Motor neuron (in vitro differentiated cells): ENCODE measurements around the gene ABCB6. TPM values are rescaled to one million over a fixed set of nuclear protein-coding genes. Genes with fewer than 3 reads are reported as not detected.
A peak's percentile ranks its signal among the peaks of the same experiment; 100 is the strongest.
"Not testable (repeated sequence)": the region's sequence is repeated elsewhere in the genome, so short reads cannot be mapped to it uniquely, and the experiment has no call there.

Experiments used
- ATAC-seq, 8 experiments: fragments of 200-7000 bp; cut with Tn5 transposase; replicated peaks in 6 of 8; 2 replicates each; pipeline ENCODE4 v1.8.0; 2021; ENCODE audit warnings: mild to moderate bottlenecking in 8 of 8, moderate library complexity in 8 of 8
- H3K27ac ChIP-seq, 2 donors: fragments of 250-450 bp; sonication (Bioruptor Pico); 2 replicates each; pipeline ENCODE4 v1.9.0; 2021; ENCODE audit warnings: antibody characterized with exemption in 2 of 2, mild to moderate bottlenecking in 2 of 2, moderate library complexity in 1 of 2
- H3K4me1 ChIP-seq, 2 donors: fragments of 250-450 bp; sonication (Bioruptor Pico); replicated peaks in 1 of 2; 2 replicates each; pipeline ENCODE4 v1.6.1; 2021; ENCODE audit warnings: antibody characterized with exemption in 2 of 2, mild to moderate bottlenecking in 2 of 2, moderate library complexity in 1 of 2
- H3K4me3 ChIP-seq, 5 donors: fragments of 250-450 bp; sonication (Bioruptor Pico); 2 replicates each; pipeline ENCODE4 v1.9.0; 2021; ENCODE audit warnings: antibody characterized with exemption in 5 of 5, mild to moderate bottlenecking in 5 of 5, moderate library complexity in 4 of 5
- WGBS, 10 experiments: fragments of 450-650 bp; shearing (Covaris generic); methylation state at CpG; one replicate each; pipeline ENCODE4 v1.0.0; 2022; 5-methylcytosine and 5-hydroxymethylcytosine counted together
- in situ Hi-C, 9 experiments: fragments of 400-800 bp; cut with MboI; loops; one replicate each; pipeline ENCODE4 v1.15.0; 2021; ENCODE audit warnings: low sequenced_read_pairs in 9 of 9, low pct_unique_long_range_greater_than_20kb in 2 of 9; ENCODE audit not compliant: unreplicated experiment in 9 of 9
- total RNA-seq, 8 experiments: library from RNA; unstranded; fragments of 300-600 nt; gene quantifications; 2 replicates each; pipeline versions ENCODE4 v1.2.3 to v1.2.4, GENCODE V29; 2022

ABCB6 gene
- 100 to 1,000 TPM in 1 of 8 experiments, 10 to 100 TPM in 7; 14.2 to 122 (median 34.5) TPM for total RNA-seq

DNA sequence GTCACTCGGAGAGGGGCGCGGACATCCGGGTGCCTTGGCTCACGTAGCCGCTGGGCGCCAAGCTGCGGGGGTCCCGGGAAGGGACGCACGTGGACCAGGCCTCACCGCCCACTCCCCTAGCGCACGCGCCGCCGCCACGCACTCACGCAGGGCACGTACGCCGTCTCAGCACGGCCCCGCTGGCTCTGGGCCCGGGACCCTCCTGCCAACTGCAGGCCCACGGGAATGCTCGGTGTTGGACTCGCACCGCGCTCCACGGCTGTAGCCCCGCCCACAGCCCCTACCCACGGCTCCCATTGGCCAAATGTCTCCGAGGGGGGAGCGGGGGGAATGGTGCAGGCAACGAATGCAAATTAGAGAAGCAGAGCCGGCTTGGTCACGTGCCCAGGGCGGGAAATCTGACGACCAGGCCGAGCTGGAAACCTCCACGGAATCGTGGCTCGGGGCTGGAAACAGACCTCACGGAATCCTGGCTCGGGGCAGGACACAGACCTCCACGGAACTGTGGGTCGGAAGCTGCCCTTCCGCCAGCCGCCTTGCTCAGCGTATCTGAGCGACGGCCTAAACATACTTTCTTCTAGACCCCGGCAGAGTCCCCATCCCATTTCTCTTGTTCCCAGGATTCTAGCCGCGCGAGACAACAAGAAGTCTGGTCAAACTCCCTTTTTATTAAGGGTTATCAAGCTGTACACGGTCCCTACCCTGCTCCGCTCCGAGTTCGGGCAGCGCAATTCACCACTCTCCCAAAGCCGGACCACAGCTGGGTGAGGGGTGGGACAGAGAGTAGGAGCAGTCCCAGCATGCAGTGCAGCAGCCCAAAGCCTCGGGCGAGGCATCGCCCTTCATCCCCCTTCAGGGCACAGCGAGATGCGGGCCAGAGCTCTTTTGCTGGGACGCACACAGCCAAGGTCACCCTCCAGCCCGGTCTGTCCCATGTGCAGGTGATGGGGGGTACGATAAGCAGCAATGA lies at the start of gene ABCB6:
ABCB6 (minus strand) TSS at position 227 of the 970 bp plus-strand sequence. CDS start 285 bp downstream, outside the sequence.
- Histone ChIP-seq H3K4me3 (peak within 1 kb of the TSS; percentile 41 to 60 (median 50)), H3K4me1 (peaks cover 12 to 13% of the 10 kb centered on the region in 2 donors), H3K27ac (peak within 1 kb of the TSS; percentile 72 to 87)
- 0 to 60% (median 20%) methylated on average over 1 to 19 of the region's 71 CpGs; no CpG with 5 or more reads in 4 of the 10 experiments for WGBS, 10 experiments
- in situ Hi-C loops: no loop called here
- ATAC-seq: peak; percentile 66 to 89 (median 84)

- 17 to 80% (median 46%) methylated on average over 1 to 2 of the region's 2 CpGs; no CpG with 5 or more reads in 6 of the 10 experiments for WGBS, 10 experiments
Measured at GRCh38 chr2:219268294-219268693, 49.5 kb upstream of the ABCB6 start.

DNA sequence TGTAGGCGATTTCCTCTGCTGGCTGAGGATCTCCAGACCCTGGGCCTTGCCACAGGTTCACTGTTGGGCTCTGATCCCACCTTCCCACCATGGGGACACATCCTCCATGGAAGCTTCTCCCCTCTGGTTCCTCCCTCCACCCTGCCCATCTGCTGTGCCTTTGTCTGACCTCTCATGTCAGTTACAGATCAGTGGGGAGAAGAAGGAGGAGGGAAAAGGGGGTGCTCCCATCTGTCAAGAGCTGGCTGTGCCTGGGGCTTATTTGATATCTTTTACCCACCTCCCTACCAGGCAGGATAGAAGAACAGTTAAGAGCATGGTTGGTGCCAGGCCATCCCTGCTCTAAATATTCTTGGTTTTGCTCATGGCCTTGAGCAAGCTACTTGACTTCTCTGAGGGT lies 48.1 kb upstream of the ABCB6 start:
- no peak for ATAC-seq
- WGBS, 10 experiments: 17 to 43% methylated on average over 1 of the region's 1 CpG; no CpG with 5 or more reads in 8 of the 10 experiments
- H3K4me1 ChIP-seq: no peaks in the 10 kb centered on the region
- H3K4me3 ChIP-seq: no peak overlapping the region
- in situ Hi-C loops: no loop called here
- no peak overlapping the region for H3K27ac ChIP-seq

More at GRCh38 chr2:219268294-219268693, 49.5 kb upstream of the ABCB6 start:
- no peak overlapping the region for H3K27ac ChIP-seq
- ATAC-seq: peak in 2 of 8 experiments; percentile 89 to 90
- no peaks in the 10 kb centered on the region for H3K4me1 ChIP-seq
- in situ Hi-C loops: no loop called here
- H3K4me3 ChIP-seq: no peak overlapping the region

GRCh38 chr2:219266232-219266631 lies 47.5 kb upstream of the ABCB6 start:
- H3K4me3 ChIP-seq: no peak overlapping the region
- ATAC-seq: no peak
- no peaks in the 10 kb centered on the region for H3K4me1 ChIP-seq
- WGBS, 10 experiments: 8 to 83% (median 60%) methylated on average over 1 to 2 of the region's 5 CpGs; no CpG with 5 or more reads in 5 of the 10 experiments
- in situ Hi-C loops: no loop called here
- no peak overlapping the region for H3K27ac ChIP-seq

DNA sequence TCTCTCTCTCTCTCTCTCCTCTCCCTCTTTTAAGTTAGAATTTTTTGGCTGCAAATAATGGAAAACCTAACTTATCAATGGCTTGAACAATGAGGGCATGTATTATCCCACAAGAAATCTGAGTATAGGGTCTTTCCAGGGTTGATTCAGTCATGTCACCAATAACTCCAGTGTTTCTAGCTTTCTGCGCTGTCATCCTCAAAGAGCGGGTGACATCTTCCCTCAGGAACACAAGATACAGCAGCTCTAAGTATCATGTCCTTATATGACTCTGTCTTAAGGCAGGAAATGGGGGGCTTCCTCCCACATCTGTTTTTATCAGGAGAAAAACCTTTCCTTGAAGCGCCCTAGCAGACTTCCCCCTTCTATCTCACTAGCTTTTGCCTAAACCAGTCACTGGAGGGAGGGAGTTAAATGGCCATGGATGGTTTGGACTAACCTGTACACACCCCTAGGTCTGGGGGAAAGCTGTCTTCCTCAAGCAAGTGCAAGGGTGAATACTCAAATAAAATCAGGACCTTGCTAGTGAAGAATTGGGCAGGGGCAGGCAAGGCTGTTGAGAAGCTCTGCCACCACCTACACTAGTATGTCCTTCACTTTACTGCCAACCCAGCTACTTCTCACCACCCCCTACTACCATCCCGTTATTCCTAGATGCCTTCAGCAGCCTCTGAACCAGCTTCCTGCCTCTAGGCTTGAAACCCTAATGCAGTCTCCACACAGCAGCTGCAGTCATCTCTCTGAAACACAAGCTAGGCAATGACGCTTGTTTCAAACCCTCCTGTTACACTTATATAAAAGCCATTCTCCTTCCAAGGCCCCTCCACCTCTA lies 42.5 kb upstream of the ABCB6 start:
- 50 to 100% (median 74%) methylated on average over 1 to 5 of the region's 5 CpGs; no CpG with 5 or more reads in 1 of the 10 experiments for WGBS, 10 experiments
- Histone ChIP-seq H3K4me1 (no peaks in the 10 kb centered on the region), H3K4me3 (no peak overlapping the region), H3K27ac (no peak overlapping the region)
- ATAC-seq: peak in 1 of 8 experiments; percentile 31
- in situ Hi-C loops: no loop called here

DNA sequence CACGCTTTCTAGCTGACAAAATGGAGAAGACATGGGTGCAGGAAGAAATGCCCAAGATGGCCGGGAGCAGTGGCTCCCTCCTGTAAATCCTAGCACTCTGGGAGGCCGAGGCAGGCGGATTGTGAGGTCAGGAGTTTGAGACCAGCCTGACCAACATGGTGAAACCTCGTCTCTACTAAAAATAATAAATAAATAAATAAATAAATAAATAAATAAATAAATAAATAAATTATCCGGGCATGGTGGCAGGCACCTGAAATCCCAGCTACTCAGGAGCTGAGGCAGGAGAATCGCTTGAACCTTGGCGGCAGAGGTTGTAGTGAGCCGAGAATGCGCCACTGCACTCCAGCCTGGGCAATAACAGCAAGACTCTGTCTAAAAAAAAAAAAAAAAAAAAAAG lies 40.2 kb upstream of the ABCB6 start:
- in situ Hi-C loops, H3K27ac ChIP-seq, H3K4me1 ChIP-seq, H3K4me3 ChIP-seq, ATAC-seq: not testable (repeated sequence)
- WGBS, 10 experiments: 50 to 100% (median 68%) methylated on average over 1 to 9 of the region's 10 CpGs; no CpG with 5 or more reads in 1 of the 10 experiments

- Histone ChIP-seq H3K27ac (no peak overlapping the region), H3K4me3 (peak overlapping the region; percentile 23 to 51 (median 30)), H3K4me1 (peaks cover 13 to 18% of the 10 kb centered on the region in 2 donors)
- in situ Hi-C loops: no loop called here
- no peak for ATAC-seq
- WGBS, 10 experiments: 23 to 71% (median 42%) methylated on average over 1 to 9 of the region's 12 CpGs
Measured at GRCh38 chr2:219254590-219255201, 35.9 kb upstream of the ABCB6 start.

DNA sequence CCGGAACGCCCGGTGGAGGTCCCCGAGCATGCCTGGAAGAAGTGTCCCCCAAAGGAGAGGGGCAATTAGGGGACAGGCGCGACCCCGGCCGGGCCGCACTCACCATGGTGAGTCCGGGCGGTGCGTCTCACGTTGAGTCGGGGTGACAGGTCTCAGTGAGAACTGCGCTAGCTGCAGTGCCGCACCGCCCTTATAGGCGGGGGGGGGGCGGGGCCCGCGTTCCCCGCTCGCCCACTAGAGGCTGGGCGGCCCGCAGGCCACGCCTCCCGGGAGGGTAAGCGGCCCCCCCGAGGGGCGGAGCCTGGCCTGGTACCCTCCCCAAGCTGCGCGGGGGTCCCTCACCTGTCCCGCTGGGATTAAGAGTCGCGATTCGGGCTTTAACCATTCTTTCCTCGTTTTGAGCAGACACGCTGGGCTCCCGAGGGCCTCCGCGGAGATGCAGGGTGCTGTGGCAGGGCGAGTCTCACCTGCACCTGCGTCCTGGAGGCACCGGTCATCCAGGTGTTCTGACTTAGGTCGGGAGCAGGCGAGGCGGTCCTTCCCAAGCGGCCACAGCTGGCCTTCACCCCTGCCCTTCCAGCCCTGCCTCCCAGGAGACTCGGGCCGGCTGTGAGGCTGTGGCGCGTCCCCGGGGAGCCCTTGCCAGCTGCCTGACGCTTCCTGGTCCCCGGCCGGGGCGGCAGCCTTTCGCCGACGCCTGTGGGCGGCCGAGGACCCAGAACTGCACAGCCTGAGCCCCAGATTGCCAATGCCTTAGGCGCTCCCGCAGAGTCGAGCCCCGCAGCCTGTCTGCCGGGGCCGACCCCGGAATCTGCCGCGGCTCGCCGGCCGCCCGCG lies 35.2 kb upstream of the ABCB6 start, which contains the start of gene TUBA4A:
TUBA4A (minus strand) TSS at position 166 of the 837 bp plus-strand sequence; CDS start at position 106, 60 bp downstream.
- no peak within 1 kb of the TSS for H3K27ac ChIP-seq
- WGBS, 10 experiments: 0% methylated on average over 3 to 6 of the region's 76 CpGs; no CpG with 5 or more reads in 7 of the 10 experiments
- in situ Hi-C loops: no loop called here

DNA sequence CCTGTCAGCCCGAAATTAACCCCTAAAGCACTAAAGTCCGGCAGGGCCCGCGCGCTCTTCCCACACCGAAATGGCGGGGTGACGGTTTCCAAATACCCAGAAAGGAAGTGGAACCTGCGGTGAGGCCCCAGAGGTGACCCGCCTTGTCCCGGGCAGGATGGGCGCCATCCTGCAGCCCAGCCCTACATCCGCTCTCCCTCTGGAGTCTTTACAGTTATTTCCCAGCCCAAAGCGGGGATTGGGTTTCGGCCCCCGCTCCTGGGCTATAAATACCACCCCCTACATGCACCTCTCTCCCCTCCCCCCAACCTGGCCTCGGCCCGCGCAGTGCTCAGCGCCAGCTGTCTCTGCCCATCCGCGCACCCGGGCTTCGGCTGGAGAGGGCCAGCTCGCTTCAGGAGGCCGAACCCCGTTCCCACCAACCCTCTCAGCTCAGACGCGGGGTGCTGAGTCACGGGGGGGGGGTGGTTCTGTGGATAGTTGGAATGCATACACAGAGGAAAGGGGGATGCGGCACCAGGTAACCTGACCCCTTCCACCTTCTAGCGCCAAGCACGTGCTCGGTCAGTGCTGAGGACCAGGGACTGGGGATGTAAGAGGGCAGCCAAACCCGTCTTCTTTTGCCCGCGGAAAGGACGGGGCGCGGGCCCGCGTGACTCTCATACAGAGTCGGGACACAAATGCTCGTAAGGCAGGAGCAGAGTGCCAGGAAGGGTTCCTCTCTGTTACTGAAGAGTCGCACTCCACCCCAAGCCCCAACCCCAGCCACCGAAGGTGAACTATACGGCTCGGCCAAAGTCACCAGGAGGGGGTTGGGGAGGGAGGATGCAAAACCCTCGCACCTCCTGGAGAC lies 34.4 kb upstream of the ABCB6 start, which contains the start of gene TUBA4B:
TUBA4B (plus strand) TSS at position 344 of the 853 bp plus-strand sequence; CDS start at position 509, 165 bp downstream.
- ATAC-seq: peak in 7 of 8 experiments; percentile 1 to 30 (median 13)
- H3K4me3 ChIP-seq: peak within 1 kb of the TSS; percentile 23 to 51 (median 30)
- H3K4me1 ChIP-seq: peaks cover 21 to 28% of the 10 kb centered on the region in 2 donors
- H3K27ac ChIP-seq: no peak within 1 kb of the TSS
- in situ Hi-C loops: no loop called here
- WGBS, 10 experiments: 0 to 7% (median 3%) methylated on average over 1 to 7 of the region's 49 CpGs; no CpG with 5 or more reads in 6 of the 10 experiments

More for the DNA sequence above, 35.2 kb upstream of the ABCB6 start, which contains the start of gene TUBA4A:
- Histone ChIP-seq H3K4me3 (peak within 1 kb of the TSS; percentile 23 to 51 (median 30)), H3K4me1 (peaks cover 17 to 25% of the 10 kb centered on the region in 2 donors)
- peak; percentile 37 to 84 (median 64) for ATAC-seq

DNA sequence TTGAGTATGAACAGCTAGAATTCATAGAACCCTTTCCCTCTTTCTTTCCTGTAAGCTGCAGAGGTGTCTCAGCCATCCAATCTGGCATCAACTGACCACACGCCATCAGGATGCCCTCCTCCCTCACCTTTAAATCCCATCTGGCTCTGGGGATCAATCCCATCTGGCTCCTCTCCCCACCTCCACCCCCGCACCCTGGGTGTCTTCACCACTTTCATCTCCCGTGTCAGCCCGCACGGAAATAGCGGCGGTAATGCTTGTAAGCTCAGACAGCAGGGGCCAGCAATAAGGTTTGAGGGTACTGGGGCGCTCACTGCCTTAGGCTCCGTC lies 33.8 kb upstream of the ABCB6 start:
- 3 to 80% (median 13%) methylated on average over 1 to 7 of the region's 9 CpGs; no CpG with 5 or more reads in 7 of the 10 experiments for WGBS, 10 experiments
- in situ Hi-C loops: no loop called here
- Histone ChIP-seq H3K4me1 (peaks cover 21 to 28% of the 10 kb centered on the region in 2 donors), H3K4me3 (peak overlapping the region in 4 of 5 donors; percentile 10 to 51 (median 34)), H3K27ac (no peak overlapping the region)
- no peak for ATAC-seq

- ATAC-seq: no peak
- 30 to 38% methylated on average over 1 to 2 of the region's 5 CpGs; no CpG with 5 or more reads in 8 of the 10 experiments for WGBS, 10 experiments
- in situ Hi-C loops: no loop called here
- Histone ChIP-seq H3K4me3 (peak overlapping the region in 1 of 5 donors; percentile 51), H3K27ac (no peak overlapping the region), H3K4me1 (peaks cover 21 to 28% of the 10 kb centered on the region in 2 donors)
Measured at GRCh38 chr2:219252084-219252483, 33.3 kb upstream of the ABCB6 start.
